Measurements from ENCODE around the gene GMPR. TPM values are rescaled to one million over a fixed set of nuclear protein-coding genes. Genes with fewer than 3 reads are reported as not detected.

GMPR gene
- polyA plus RNA-seq, 1 donor (not counting 4 experiments of a cell fraction or from before 2014, with no cell fraction given): 0.50 TPM

GRCh38 chr6:16291739-16292138 is 53.4 kb downstream of the GMPR start:
- Histone ChIP-seq H3K4me1 (ENCODE audit: control insufficient read depth, extremely low read depth, insufficient read depth, low read length) (no peaks in the 10 kb centered on the region), H4K20me1 (ENCODE audit: control insufficient read depth, extremely low read depth, insufficient read depth, low read length) (no peaks in the 10 kb centered on the region), H3K27me3 (ENCODE audit: control insufficient read depth, extremely low read depth, insufficient read depth, low read length) (peaks cover 25% of the 10 kb centered on the region), H3K4me2 (ENCODE audit: control insufficient read depth, extremely low read depth, insufficient read depth, low read depth, low read length) (no peak overlapping the region), H3K9ac (ENCODE audit: control insufficient read depth, extremely low read depth, insufficient read depth, low read length) (no peak overlapping the region), H2AFZ (ENCODE audit: control insufficient read depth, low read length) (no peak overlapping the region), H3K4me3 (ENCODE audit: control insufficient read depth in 2 of 3, extremely low read depth in 1 of 3, insufficient read depth in 2 of 3, low read depth in 1 of 3, low read length in 3 of 3) (no peak overlapping the region), H3K27ac (ENCODE audit: control insufficient read depth, insufficient read depth, low read length) (no peak overlapping the region), H3K79me2 (ENCODE audit: control insufficient read depth, insufficient read depth, low read length) (no peaks in the 10 kb centered on the region), H3K9me3 (ENCODE audit: control insufficient read depth, low read depth, low read length) (no peaks in the 10 kb centered on the region), H3K9me1 (ENCODE audit: control insufficient read depth, extremely low read depth, insufficient read depth, low read length) (no peaks in the 10 kb centered on the region), H3K36me3 (ENCODE audit: control insufficient read depth in 2 of 2, extremely low read depth in 1 of 2, insufficient read depth in 2 of 2, low read length in 2 of 2) (no peaks in the 10 kb centered on the region)
- TF ChIP-seq EZH2 (IDR thresholded peaks at IDR 0.05; ENCODE audit: low read length) (no peak), CTCF (optimal IDR thresholded peaks at IDR 0.05 in 1 of 3, IDR thresholded peaks at IDR 0.05 in 1 of 3, conservative IDR thresholded peaks at IDR 0.05 in 1 of 3; ENCODE audit: extremely low read depth in 1 of 3, insufficient read depth in 2 of 3, low read length in 3 of 3) (no peak)
- dilution Hi-C loops (cut with MboI; ENCODE audit: extremely low pct_ligation_motif_present, low sequenced_read_pairs): no loop called here
- DNase-seq (ENCODE audit: low read depth, low spot score) (no peak), FAIRE-seq (no peak)

- TF ChIP-seq EZH2 (IDR thresholded peaks at IDR 0.05; ENCODE audit: low read length) (no peak), CTCF (optimal IDR thresholded peaks at IDR 0.05 in 1 of 3, IDR thresholded peaks at IDR 0.05 in 1 of 3, conservative IDR thresholded peaks at IDR 0.05 in 1 of 3; ENCODE audit: extremely low read depth in 1 of 3, insufficient read depth in 2 of 3, low read length in 3 of 3) (no peak)
- Histone ChIP-seq H3K27ac (ENCODE audit: control insufficient read depth, insufficient read depth, low read length) (no peak overlapping the region), H2AFZ (ENCODE audit: control insufficient read depth, low read length) (no peak overlapping the region), H3K4me2 (ENCODE audit: control insufficient read depth, extremely low read depth, insufficient read depth, low read depth, low read length) (no peak overlapping the region), H3K9me1 (ENCODE audit: control insufficient read depth, extremely low read depth, insufficient read depth, low read length) (no peaks in the 10 kb centered on the region), H3K27me3 (ENCODE audit: control insufficient read depth, extremely low read depth, insufficient read depth, low read length) (peaks cover 25% of the 10 kb centered on the region), H3K9ac (ENCODE audit: control insufficient read depth, extremely low read depth, insufficient read depth, low read length) (no peak overlapping the region), H3K9me3 (ENCODE audit: control insufficient read depth, low read depth, low read length) (no peaks in the 10 kb centered on the region), H4K20me1 (ENCODE audit: control insufficient read depth, extremely low read depth, insufficient read depth, low read length) (no peaks in the 10 kb centered on the region), H3K36me3 (ENCODE audit: control insufficient read depth in 2 of 2, extremely low read depth in 1 of 2, insufficient read depth in 2 of 2, low read length in 2 of 2) (no peaks in the 10 kb centered on the region), H3K4me1 (ENCODE audit: control insufficient read depth, extremely low read depth, insufficient read depth, low read length) (no peaks in the 10 kb centered on the region), H3K4me3 (ENCODE audit: control insufficient read depth in 2 of 3, extremely low read depth in 1 of 3, insufficient read depth in 2 of 3, low read depth in 1 of 3, low read length in 3 of 3) (no peak overlapping the region), H3K79me2 (ENCODE audit: control insufficient read depth, insufficient read depth, low read length) (no peaks in the 10 kb centered on the region)
- no peak for DNase-seq (ENCODE audit: low read depth, low spot score)
- dilution Hi-C loops (cut with MboI; ENCODE audit: extremely low pct_ligation_motif_present, low sequenced_read_pairs): no loop called here
- no peak for FAIRE-seq
Measured at GRCh38 chr6:16292432-16292831, 54.0 kb downstream of the GMPR start.

Data from keratinocyte (primary cell).